ENCODE data around the gene MYH15. TPM values are rescaled to one million over a fixed set of nuclear protein-coding genes. Genes with fewer than 3 reads are reported as not detected.

The MYH15 gene
- total RNA-seq, 1 donor from 2014 or later: not detected

Other genes starting within 250 kb of the MYH15 start
- gene HHLA2, start 214.0 kb downstream of the MYH15 start, total RNA-seq: not detected
- 6.9 TPM for gene CIP2A, start 78.8 kb upstream of the MYH15 start, total RNA-seq
- gene DZIP3, start 79.1 kb upstream of the MYH15 start, total RNA-seq: 7.4 TPM
- not detected for gene RETNLB, start 246.8 kb upstream of the MYH15 start, total RNA-seq

Measured in vagina (tissue), 1 donor.